Thyroid gland (tissue), 4 donors: ENCODE results near the gene KCNMA1.

Source experiments
- POLR2A ChIP-seq, 2 donors: fragments of 450-650 bp; IDR thresholded peaks; one replicate each; pipeline ENCODE4 v1.6.1; 2017; ENCODE audit warnings: antibody characterized with exemption in 2 of 2, mild to moderate bottlenecking in 2 of 2, moderate library complexity in 1 of 2
- TF ChIP-seq, protein P1 (sequence below), 6 experiments: fragments of 200-600 bp in 3 of 6; fragments of 450-650 bp in 3 of 6; sonication (generic) in 3 of 6; IDR thresholded peaks; one replicate each; pipeline ENCODE4 v1.5.1; 2016 to 2019; ENCODE audit warnings: antibody characterized with exemption in 6 of 6, mild to moderate bottlenecking in 2 of 6, inconsistent platforms in 1 of 6, moderate library complexity in 1 of 6

GRCh38 chr10:77522268-77522809 is 115.3 kb downstream of the KCNMA1 start:
- TF ChIP-seq, protein P1, sequence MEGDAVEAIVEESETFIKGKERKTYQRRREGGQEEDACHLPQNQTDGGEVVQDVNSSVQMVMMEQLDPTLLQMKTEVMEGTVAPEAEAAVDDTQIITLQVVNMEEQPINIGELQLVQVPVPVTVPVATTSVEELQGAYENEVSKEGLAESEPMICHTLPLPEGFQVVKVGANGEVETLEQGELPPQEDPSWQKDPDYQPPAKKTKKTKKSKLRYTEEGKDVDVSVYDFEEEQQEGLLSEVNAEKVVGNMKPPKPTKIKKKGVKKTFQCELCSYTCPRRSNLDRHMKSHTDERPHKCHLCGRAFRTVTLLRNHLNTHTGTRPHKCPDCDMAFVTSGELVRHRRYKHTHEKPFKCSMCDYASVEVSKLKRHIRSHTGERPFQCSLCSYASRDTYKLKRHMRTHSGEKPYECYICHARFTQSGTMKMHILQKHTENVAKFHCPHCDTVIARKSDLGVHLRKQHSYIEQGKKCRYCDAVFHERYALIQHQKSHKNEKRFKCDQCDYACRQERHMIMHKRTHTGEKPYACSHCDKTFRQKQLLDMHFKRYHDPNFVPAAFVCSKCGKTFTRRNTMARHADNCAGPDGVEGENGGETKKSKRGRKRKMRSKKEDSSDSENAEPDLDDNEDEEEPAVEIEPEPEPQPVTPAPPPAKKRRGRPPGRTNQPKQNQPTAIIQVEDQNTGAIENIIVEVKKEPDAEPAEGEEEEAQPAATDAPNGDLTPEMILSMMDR (IDR thresholded peaks at IDR 0.05) = no peak
- TF ChIP-seq POLR2A (IDR thresholded peaks at IDR 0.05) = no peak
